K562 (cell line): Measurements from ENCODE around the gene ZFP3. TPM values are rescaled to one million over a fixed set of nuclear protein-coding genes. Genes with fewer than 3 reads are reported as not detected.
A peak's percentile ranks its signal among the peaks of the same experiment; 100 is the strongest.

Experiments used
- BHLHE40 ChIP-seq: IDR thresholded peaks from 2 replicates; pipeline ENCODE4 v1.6.1; 2011; ENCODE audit warnings: low read length, improper control_type of control experiment
- GTF2E2 ChIP-seq: fragments of 200-800 bp; sonication (Bioruptor generic); IDR thresholded peaks from 2 replicates; pipeline ENCODE4 v1.6.1; 2016; ENCODE audit warnings: missing genetic modification characterization, missing compliant biosample characterization
- HEY1 ChIP-seq: fragments of 250-450 bp; sonication (Bioruptor Pico); IDR thresholded peaks from 2 replicates; pipeline ENCODE4 v1.5.0; 2020; ENCODE audit warnings: mild to moderate bottlenecking, moderate library complexity, borderline replicate concordance
- KDM1A ChIP-seq, 2 experiments: fragments of 450-650 bp; IDR thresholded peaks; 2 replicates each; pipeline ENCODE4 v1.6.1; 2016; ENCODE audit warnings: mild to moderate bottlenecking in 2 of 2
- KLF6 ChIP-seq: fragments of 250-450 bp; sonication (Bioruptor Pico); IDR thresholded peaks from 2 replicates; pipeline ENCODE4 v1.4.0; 2020; ENCODE audit warnings: mild to moderate bottlenecking, moderate library complexity, borderline replicate concordance
- RBM15 ChIP-seq: fragments of 200-400 bp; formaldehyde crosslinking; IDR thresholded peaks from 2 replicates; pipeline ENCODE4 v1.6.1; 2018; ENCODE audit warnings: mild to moderate bottlenecking, low read length, moderate library complexity; ENCODE audit not compliant: insufficient read depth
- SMAD3 ChIP-seq: fragments of 450-650 bp; formaldehyde crosslinking; conservative IDR thresholded peaks from 2 replicates; pipeline ENCODE4 v1.4.0; 2020; ENCODE audit warnings: mild to moderate bottlenecking
- ZNF232 ChIP-seq: sonication (generic); formaldehyde crosslinking; IDR thresholded peaks from 2 replicates; pipeline ENCODE4 v1.8.0; 2022; ENCODE audit warnings: mild to moderate bottlenecking, missing genetic modification reagents
- polyA plus RNA-seq, 8 experiments: library from polyadenylated mRNA; depleted of rRNA in 4 of 8; stranded (reverse) in 5 of 8; unstranded in 3 of 8; fragments of >200 nt; fragmentation: Nextera tagmentation in 2 of 8; fragmentation: Illumina TruSeq in 1 of 8; extraction: Ambion mirVana in 2 of 8; extraction: Trizol in 1 of 8; gene quantifications; 2 replicates each; pipeline versions ENCODE4 v1.2.1 to v1.2.3, GENCODE V29; 2011 to 2014; ENCODE audit warnings: inconsistent platforms in 1 of 8, missing spikeins in 1 of 8
- total RNA-seq, 7 experiments: library from RNA; depleted of rRNA in 6 of 7; stranded (reverse); fragments of >200 nt in 6 of 7; fragmentation: Illumina TruSeq in 2 of 7; extraction: Trizol in 2 of 7; gene quantifications; 2 replicates each; pipeline versions ENCODE4 v1.2.1 to v1.2.3, GENCODE V29; 2011 to 2021; ENCODE audit warnings: low replicate concordance in 1 of 7
- TF ChIP-seq, protein P1 (sequence below): sonication (generic); formaldehyde crosslinking; IDR thresholded peaks from 2 replicates; pipeline ENCODE4 v1.8.1; 2023; ENCODE audit warnings: mild to moderate bottlenecking, missing genetic modification reagents
- TF ChIP-seq, protein P2 (sequence below): fragments of 450-650 bp; IDR thresholded peaks from 2 replicates; pipeline ENCODE4 v1.6.1; 2016; ENCODE audit warnings: low read depth, mild to moderate bottlenecking, moderate library complexity
- TF ChIP-seq, protein P3 (sequence below): fragments of 450-650 bp; IDR thresholded peaks from 2 replicates; pipeline ENCODE4 v1.6.1; 2017; ENCODE audit warnings: mild to moderate bottlenecking, moderate library complexity
- TF ChIP-seq, protein P4 (sequence below): fragments of 450-650 bp; IDR thresholded peaks from 2 replicates; pipeline ENCODE4 v1.6.1; 2018; ENCODE audit warnings: mild to moderate bottlenecking, low read depth; ENCODE audit not compliant: partially characterized antibody

The ZFP3 gene
- total and polyA plus RNA-seq, 9 of the 15 experiments (the other 6 are each of a cell fraction or from before 2014, with no cell fraction given) = 0.04 TPM; not detected in 8

DNA sequence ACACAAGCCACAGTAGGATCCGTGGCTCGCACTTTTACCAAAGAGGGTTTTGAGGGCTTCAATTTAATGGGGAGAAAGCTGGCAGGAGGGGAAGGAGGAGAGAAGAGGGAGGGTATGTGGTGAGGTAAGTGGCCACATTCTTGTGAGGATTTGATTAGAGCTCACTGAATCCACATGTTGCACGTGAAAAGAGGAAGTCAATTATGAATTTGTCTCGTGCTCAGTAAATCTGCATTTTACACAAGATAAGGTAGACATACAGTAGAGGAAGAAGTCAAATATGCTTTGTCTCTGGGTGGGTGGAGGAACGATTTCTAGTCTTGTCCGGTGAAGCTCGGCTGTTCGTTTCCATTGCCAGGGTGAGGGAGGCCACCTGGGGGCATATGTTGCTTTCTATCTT, 32.5 kb downstream of the ZFP3 start (continued):
- TF ChIP-seq, protein P1, sequence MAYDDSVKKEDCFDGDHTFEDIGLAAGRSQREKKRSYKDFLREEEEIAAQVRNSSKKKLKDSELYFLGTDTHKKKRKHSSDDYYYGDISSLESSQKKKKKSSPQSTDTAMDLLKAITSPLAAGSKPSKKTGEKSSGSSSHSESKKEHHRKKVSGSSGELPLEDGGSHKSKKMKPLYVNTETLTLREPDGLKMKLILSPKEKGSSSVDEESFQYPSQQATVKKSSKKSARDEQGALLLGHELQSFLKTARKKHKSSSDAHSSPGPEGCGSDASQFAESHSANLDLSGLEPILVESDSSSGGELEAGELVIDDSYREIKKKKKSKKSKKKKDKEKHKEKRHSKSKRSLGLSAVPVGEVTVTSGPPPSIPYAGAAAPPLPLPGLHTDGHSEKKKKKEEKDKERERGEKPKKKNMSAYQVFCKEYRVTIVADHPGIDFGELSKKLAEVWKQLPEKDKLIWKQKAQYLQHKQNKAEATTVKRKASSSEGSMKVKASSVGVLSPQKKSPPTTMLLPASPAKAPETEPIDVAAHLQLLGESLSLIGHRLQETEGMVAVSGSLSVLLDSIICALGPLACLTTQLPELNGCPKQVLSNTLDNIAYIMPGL (CRISPR knock-in tag) = no peak
- TF ChIP-seq GTF2E2 (tag) = no peak
- peak; percentile 96 for TF ChIP-seq BHLHE40
- TF ChIP-seq, protein P2, sequence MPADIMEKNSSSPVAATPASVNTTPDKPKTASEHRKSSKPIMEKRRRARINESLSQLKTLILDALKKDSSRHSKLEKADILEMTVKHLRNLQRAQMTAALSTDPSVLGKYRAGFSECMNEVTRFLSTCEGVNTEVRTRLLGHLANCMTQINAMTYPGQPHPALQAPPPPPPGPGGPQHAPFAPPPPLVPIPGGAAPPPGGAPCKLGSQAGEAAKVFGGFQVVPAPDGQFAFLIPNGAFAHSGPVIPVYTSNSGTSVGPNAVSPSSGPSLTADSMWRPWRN = 0 out of 2 replicates have a peak, but pooled peaks have one; percentile 17
- TF ChIP-seq, protein P3, sequence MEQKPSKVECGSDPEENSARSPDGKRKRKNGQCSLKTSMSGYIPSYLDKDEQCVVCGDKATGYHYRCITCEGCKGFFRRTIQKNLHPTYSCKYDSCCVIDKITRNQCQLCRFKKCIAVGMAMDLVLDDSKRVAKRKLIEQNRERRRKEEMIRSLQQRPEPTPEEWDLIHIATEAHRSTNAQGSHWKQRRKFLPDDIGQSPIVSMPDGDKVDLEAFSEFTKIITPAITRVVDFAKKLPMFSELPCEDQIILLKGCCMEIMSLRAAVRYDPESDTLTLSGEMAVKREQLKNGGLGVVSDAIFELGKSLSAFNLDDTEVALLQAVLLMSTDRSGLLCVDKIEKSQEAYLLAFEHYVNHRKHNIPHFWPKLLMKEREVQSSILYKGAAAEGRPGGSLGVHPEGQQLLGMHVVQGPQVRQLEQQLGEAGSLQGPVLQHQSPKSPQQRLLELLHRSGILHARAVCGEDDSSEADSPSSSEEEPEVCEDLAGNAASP = no peak
- no peak for TF ChIP-seq SMAD3 (CRISPR knock-in tag)
- no peak for TF ChIP-seq HEY1
- TF ChIP-seq KDM1A (IDR thresholded peaks at IDR 0.05) = peak; percentile 86 to 91
- no peak for TF ChIP-seq RBM15
- no peak for TF ChIP-seq KLF6 (CRISPR knock-in tag)
- TF ChIP-seq ZNF232 (CRISPR knock-in tag) = peak; percentile 100
- TF ChIP-seq, protein P4, sequence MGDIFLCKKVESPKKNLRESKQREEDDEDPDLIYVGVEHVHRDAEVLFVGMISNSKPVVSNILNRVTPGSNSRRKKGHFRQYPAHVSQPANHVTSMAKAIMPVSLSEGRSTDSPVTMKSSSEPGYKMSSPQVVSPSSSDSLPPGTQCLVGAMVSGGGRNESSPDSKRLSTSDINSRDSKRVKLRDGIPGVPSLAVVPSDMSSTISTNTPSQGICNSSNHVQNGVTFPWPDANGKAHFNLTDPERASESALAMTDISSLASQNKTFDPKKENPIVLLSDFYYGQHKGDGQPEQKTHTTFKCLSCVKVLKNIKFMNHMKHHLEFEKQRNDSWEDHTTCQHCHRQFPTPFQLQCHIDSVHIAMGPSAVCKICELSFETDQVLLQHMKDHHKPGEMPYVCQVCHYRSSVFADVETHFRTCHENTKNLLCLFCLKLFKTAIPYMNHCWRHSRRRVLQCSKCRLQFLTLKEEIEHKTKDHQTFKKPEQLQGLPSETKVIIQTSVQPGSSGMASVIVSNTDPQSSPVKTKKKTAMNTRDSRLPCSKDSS = no peak
